Fibroblast of skin of right biceps (primary cell): Measurements from ENCODE around the gene RFX4.

ENCODE experiments used
- DNase-seq: peaks from one replicate; pipeline ENCODE4 v3.0.0-alpha.2; 2013

RFX4 gene

GRCh38 chr12:106736051-106736957 is 153.5 kb downstream of the RFX4 start:
- DNase-seq, result no peak

GRCh38 chr12:106739318-106739717 is 156.5 kb downstream of the RFX4 start:
- DNase-seq, result no peak

- no peak for DNase-seq
Measured at GRCh38 chr12:106739815-106740530, 157.2 kb downstream of the RFX4 start.

- DNase-seq, result no peak
Measured at GRCh38 chr12:106740818-106741217, 158.0 kb downstream of the RFX4 start.

GRCh38 chr12:106741247-106741646 is 158.4 kb downstream of the RFX4 start:
- DNase-seq, result no peak

GRCh38 chr12:106743270-106743988 is 160.6 kb downstream of the RFX4 start:
- no peak for DNase-seq

GRCh38 chr12:106744600-106744999 is 161.8 kb downstream of the RFX4 start:
- DNase-seq, result no peak

- DNase-seq, result no peak
Measured at GRCh38 chr12:106745181-106745745, 162.5 kb downstream of the RFX4 start.

GRCh38 chr12:106747973-106748436 is 165.2 kb downstream of the RFX4 start:
- DNase-seq, result no peak

- DNase-seq, result no peak
Measured at GRCh38 chr12:106750524-106750923, 167.7 kb downstream of the RFX4 start.

GRCh38 chr12:106753526-106753925 is 170.7 kb downstream of the RFX4 start:
- no peak for DNase-seq

- DNase-seq, result no peak
Measured at GRCh38 chr12:106754331-106754730, 171.5 kb downstream of the RFX4 start.

- no peak for DNase-seq
Measured at GRCh38 chr12:106757623-106758348, 175.0 kb downstream of the RFX4 start.

GRCh38 chr12:106758349-106759110 is 175.7 kb downstream of the RFX4 start:
- DNase-seq, result no peak

GRCh38 chr12:106759526-106760183 is 176.9 kb downstream of the RFX4 start:
- no peak for DNase-seq

- DNase-seq, result no peak
Measured at GRCh38 chr12:106760184-106760531, 177.4 kb downstream of the RFX4 start.

GRCh38 chr12:106764220-106764619 is 181.4 kb downstream of the RFX4 start:
- DNase-seq, result no peak

- DNase-seq, result no peak
Measured at GRCh38 chr12:106764738-106765137, 181.9 kb downstream of the RFX4 start.

- DNase-seq, result no peak
Measured at GRCh38 chr12:106766393-106766826, 183.6 kb downstream of the RFX4 start.

- no peak for DNase-seq
Measured at GRCh38 chr12:106767206-106767605, 184.4 kb downstream of the RFX4 start.
